Measurements from ENCODE around the gene SORCS1. TPM values are rescaled to one million over a fixed set of nuclear protein-coding genes. Genes with fewer than 3 reads are reported as not detected.

The SORCS1 gene
- total RNA-seq, 3 donors from 2014 or later = 0.73 to 3.3 (median 2.9) TPM

DNA sequence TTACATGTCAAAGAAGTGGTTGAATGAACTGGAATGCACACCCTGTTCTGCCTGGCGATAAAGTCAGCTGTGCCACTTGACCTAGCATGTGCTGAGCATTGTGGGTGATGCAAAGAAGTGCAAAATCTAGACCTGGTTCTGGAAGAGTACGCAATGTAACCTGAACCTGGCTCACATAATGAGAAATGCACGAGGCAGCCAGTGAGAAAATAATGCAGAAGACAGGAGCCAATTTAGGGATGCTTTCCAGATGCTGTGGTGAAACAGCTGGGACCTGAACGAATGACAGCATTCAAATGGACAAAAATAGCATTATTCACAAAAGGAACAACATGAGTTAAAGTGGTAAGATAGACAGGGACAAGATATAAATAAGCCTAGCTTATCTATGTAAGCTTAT is 402.6 kb downstream of the SORCS1 start:
- intact Hi-C loops (cut with DNase I; ENCODE audit: low total_unique reads) = no loop called here
- no peak for DNase-seq (ENCODE audit: low spot score in 2 of 2)
- H3K27ac ChIP-seq = no peak overlapping the region
- no peaks in the 10 kb centered on the region for H3K36me3 ChIP-seq
- TF ChIP-seq POLR2A (IDR thresholded peaks at IDR 0.05) (no peak), POLR2AphosphoS5 (IDR thresholded peaks at IDR 0.05) (no peak)
- TF ChIP-seq, protein P1, sequence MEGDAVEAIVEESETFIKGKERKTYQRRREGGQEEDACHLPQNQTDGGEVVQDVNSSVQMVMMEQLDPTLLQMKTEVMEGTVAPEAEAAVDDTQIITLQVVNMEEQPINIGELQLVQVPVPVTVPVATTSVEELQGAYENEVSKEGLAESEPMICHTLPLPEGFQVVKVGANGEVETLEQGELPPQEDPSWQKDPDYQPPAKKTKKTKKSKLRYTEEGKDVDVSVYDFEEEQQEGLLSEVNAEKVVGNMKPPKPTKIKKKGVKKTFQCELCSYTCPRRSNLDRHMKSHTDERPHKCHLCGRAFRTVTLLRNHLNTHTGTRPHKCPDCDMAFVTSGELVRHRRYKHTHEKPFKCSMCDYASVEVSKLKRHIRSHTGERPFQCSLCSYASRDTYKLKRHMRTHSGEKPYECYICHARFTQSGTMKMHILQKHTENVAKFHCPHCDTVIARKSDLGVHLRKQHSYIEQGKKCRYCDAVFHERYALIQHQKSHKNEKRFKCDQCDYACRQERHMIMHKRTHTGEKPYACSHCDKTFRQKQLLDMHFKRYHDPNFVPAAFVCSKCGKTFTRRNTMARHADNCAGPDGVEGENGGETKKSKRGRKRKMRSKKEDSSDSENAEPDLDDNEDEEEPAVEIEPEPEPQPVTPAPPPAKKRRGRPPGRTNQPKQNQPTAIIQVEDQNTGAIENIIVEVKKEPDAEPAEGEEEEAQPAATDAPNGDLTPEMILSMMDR (IDR thresholded peaks at IDR 0.05) = no peak
- H3K4me1 ChIP-seq = no peaks in the 10 kb centered on the region
- no peaks in the 10 kb centered on the region for H3K27me3 ChIP-seq
- no peaks in the 10 kb centered on the region for H3K9me3 ChIP-seq
- H3K4me3 ChIP-seq = no peak overlapping the region

DNA sequence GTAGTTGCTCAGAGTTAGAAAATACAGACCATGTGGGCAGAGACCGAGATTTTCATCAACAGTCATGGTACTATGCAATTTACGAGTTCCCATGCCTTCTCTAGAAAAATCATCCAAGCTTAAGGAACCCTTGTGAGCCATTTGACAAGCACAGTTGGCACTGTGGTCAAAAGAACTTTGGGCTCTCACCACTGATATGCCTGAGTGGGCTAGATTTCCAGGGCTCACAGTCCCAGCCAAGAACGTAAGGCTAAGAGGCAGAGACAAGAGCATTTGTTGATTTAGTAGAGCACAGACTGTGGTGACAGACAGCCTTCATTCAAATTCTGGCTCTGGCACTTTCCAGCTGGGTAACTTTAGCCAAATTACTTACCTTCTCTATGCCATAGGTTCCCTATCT is 407.0 kb downstream of the SORCS1 start:
- no peaks in the 10 kb centered on the region for H3K4me1 ChIP-seq
- no peaks in the 10 kb centered on the region for H3K36me3 ChIP-seq
- H3K27ac ChIP-seq = no peak overlapping the region
- no peak overlapping the region for H3K4me3 ChIP-seq
- H3K9me3 ChIP-seq = no peaks in the 10 kb centered on the region
- intact Hi-C loops (cut with DNase I; ENCODE audit: low total_unique reads) = no loop called here
- H3K27me3 ChIP-seq = no peaks in the 10 kb centered on the region
- TF ChIP-seq, protein P1 (IDR thresholded peaks at IDR 0.05) = no peak
- TF ChIP-seq POLR2AphosphoS5 (IDR thresholded peaks at IDR 0.05) (no peak), POLR2A (IDR thresholded peaks at IDR 0.05) (no peak)
- DNase-seq (ENCODE audit: low spot score in 2 of 2) = no peak

DNA sequence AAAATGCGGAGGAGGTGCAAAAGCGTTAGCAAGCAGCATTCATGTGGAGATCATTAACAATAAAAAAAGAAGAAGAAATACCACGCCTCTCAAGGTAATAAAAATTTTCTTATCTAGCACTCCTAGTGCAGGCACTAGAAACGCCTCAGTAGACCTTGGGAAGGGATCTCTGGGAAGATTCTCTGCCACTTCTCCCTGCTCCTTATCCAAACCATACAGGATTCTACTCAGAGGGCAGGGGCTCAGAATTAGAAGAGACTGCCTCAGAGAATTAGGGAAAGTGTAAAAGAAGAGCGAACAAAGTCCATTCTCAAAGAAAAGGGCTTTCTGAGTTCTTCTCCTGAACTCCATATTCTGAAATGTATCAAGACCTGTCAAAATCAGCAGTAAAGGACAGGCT is 413.4 kb downstream of the SORCS1 start:
- intact Hi-C loops (cut with DNase I; ENCODE audit: low total_unique reads) = no loop called here
- H3K9me3 ChIP-seq = no peaks in the 10 kb centered on the region
- no peak overlapping the region for H3K4me3 ChIP-seq
- DNase-seq (ENCODE audit: low spot score in 2 of 2) = no peak
- H3K27me3 ChIP-seq = no peaks in the 10 kb centered on the region
- TF ChIP-seq, protein P1 (IDR thresholded peaks at IDR 0.05) = no peak
- TF ChIP-seq POLR2AphosphoS5 (IDR thresholded peaks at IDR 0.05) (no peak), POLR2A (IDR thresholded peaks at IDR 0.05) (no peak)
- no peak overlapping the region for H3K27ac ChIP-seq
- no peaks in the 10 kb centered on the region for H3K4me1 ChIP-seq
- H3K36me3 ChIP-seq = no peaks in the 10 kb centered on the region

DNA sequence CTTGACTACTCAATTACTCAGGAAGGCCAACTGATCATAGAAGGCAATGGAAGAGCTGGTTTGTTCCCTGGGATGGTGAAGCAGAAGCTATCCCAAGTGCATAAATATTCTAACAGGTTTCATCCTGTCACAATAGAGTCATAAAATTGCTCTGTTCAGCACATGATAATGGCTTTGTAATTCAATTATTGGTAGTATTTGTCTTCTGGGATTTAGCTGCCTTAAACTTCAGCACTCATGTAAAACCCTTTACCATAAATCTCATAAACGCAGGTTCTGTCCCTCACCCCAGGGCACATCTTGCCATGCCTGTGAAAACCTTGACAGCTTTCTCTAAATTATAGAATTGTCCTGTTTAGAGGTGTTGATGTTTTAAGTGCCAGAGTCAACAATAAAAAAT is 417.6 kb downstream of the SORCS1 start:
- Histone ChIP-seq H3K27me3 (no peaks in the 10 kb centered on the region), H3K4me3 (no peak overlapping the region), H3K4me1 (no peaks in the 10 kb centered on the region), H3K27ac (no peak overlapping the region), H3K36me3 (no peaks in the 10 kb centered on the region), H3K9me3 (no peaks in the 10 kb centered on the region)
- TF ChIP-seq, protein P1 (IDR thresholded peaks at IDR 0.05) = no peak
- no peak for TF ChIP-seq POLR2A (IDR thresholded peaks at IDR 0.05)
- no peak for TF ChIP-seq POLR2AphosphoS5 (IDR thresholded peaks at IDR 0.05)
- DNase-seq (ENCODE audit: low spot score in 2 of 2) = no peak
- intact Hi-C loops (cut with DNase I; ENCODE audit: low total_unique reads) = no loop called here

DNA sequence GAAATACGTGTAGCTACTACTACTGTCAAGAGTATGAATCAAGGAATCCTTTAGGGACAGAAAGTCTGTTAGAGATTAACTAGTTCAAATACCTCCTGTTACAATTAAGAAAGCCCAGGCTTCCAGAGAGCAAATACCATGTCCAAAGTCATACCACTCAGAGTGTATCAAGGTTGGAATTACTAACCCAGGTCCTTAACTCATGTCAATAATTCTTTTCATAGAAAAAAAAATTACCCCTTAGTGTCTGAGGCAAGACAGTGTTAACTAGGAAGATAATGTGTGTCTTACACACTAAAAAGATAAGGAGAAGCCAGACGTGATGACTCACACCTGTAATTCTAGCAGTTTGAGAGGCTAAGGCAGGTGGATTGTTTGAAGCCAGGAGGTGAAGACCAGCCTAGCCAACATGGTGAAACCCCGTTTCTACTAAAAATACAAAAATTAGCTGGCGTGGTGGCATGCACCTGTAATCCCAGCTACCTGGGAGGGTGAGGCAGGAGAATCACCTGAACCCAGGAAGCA is 423.4 kb downstream of the SORCS1 start:
- intact Hi-C loops (cut with DNase I; ENCODE audit: low total_unique reads) = no loop called here
- H3K4me1 ChIP-seq = no peaks in the 10 kb centered on the region
- H3K36me3 ChIP-seq = no peaks in the 10 kb centered on the region
- no peak for TF ChIP-seq POLR2A (IDR thresholded peaks at IDR 0.05)
- TF ChIP-seq POLR2AphosphoS5 (IDR thresholded peaks at IDR 0.05) = no peak
- TF ChIP-seq, protein P1 (IDR thresholded peaks at IDR 0.05) = no peak
- no peak for DNase-seq (ENCODE audit: low spot score in 2 of 2)
- H3K27ac ChIP-seq = no peak overlapping the region
- no peaks in the 10 kb centered on the region for H3K9me3 ChIP-seq
- no peak overlapping the region for H3K4me3 ChIP-seq
- no peaks in the 10 kb centered on the region for H3K27me3 ChIP-seq
